SK-N-SH (cell line): Measurements from ENCODE around the gene RBSN.

Experiments used
- EP300 ChIP-seq, 2 experiments: IDR thresholded peaks; 2 replicates each; pipeline versions ENCODE4 v1.4.0 to v1.6.1; 2012; ENCODE audit warnings: borderline replicate concordance in 1 of 2, low read depth in 1 of 2, low read length in 1 of 2
- JUND ChIP-seq: IDR thresholded peaks from 2 replicates; pipeline ENCODE4 v1.4.0; 2012
- PBX3 ChIP-seq: IDR thresholded peaks from 2 replicates; pipeline ENCODE4; 2012
- RAD21 ChIP-seq: IDR thresholded peaks from 2 replicates; pipeline ENCODE4 v1.6.1; 2012; ENCODE audit warnings: mild to moderate bottlenecking, low read length
- SMC3 ChIP-seq: IDR thresholded peaks from 2 replicates; pipeline ENCODE4 v1.6.1; 2012; ENCODE audit warnings: low read depth, low read length, improper control_type of control experiment
- TF ChIP-seq, protein P1 (sequence below): fragments of 200-600 bp; sonication (generic); IDR thresholded peaks from 2 replicates; pipeline ENCODE4 v1.6.1; 2017; ENCODE audit warnings: antibody characterized with exemption, mild to moderate bottlenecking, moderate library complexity
- TF ChIP-seq, protein P2 (sequence below): IDR thresholded peaks from 2 replicates; pipeline ENCODE4 v1.4.0; 2012; ENCODE audit warnings: low read depth, borderline replicate concordance

- TF ChIP-seq RAD21: no peak
- TF ChIP-seq, protein P1, sequence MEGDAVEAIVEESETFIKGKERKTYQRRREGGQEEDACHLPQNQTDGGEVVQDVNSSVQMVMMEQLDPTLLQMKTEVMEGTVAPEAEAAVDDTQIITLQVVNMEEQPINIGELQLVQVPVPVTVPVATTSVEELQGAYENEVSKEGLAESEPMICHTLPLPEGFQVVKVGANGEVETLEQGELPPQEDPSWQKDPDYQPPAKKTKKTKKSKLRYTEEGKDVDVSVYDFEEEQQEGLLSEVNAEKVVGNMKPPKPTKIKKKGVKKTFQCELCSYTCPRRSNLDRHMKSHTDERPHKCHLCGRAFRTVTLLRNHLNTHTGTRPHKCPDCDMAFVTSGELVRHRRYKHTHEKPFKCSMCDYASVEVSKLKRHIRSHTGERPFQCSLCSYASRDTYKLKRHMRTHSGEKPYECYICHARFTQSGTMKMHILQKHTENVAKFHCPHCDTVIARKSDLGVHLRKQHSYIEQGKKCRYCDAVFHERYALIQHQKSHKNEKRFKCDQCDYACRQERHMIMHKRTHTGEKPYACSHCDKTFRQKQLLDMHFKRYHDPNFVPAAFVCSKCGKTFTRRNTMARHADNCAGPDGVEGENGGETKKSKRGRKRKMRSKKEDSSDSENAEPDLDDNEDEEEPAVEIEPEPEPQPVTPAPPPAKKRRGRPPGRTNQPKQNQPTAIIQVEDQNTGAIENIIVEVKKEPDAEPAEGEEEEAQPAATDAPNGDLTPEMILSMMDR: no peak
- TF ChIP-seq, protein P2, sequence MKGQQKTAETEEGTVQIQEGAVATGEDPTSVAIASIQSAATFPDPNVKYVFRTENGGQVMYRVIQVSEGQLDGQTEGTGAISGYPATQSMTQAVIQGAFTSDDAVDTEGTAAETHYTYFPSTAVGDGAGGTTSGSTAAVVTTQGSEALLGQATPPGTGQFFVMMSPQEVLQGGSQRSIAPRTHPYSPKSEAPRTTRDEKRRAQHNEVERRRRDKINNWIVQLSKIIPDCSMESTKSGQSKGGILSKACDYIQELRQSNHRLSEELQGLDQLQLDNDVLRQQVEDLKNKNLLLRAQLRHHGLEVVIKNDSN: no peak
- no peak for TF ChIP-seq SMC3
- no peak for TF ChIP-seq EP300 (IDR thresholded peaks at IDR 0.05; ENCODE audit: borderline replicate concordance in 1 of 2, low read depth in 1 of 2, low read length in 1 of 2)
- no peak for TF ChIP-seq JUND
- no peak for TF ChIP-seq PBX3
These were observed 57.0 kb downstream of the RBSN start for GRCh38 chr3:15041950-15042349.
